ENCODE results near the gene KCNMB2.
"Not testable (repeated sequence)": the region's sequence is repeated elsewhere in the genome, so short reads cannot be mapped to it uniquely, and the experiment has no call there.

Gene KCNMB2

DNA sequence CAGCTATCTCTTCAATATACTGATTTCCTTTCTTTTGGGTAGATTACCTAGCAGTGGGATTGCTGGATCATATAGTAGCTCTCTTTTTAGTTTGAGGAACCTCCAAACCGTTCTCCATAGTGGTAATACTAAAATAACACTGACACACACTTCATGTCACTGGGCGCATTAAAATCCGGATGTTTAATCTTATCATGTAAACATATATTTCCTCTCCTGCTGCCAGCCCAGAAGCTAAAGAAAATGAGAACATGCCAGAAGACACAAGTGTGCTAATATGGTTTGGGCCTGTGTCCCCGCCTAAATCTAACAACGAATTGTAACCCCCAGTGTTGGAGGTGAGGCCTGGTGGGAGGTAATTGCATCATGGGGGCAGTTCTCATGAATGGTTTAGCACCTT, 23.6 kb upstream of the KCNMB2 start:
- no peak overlapping the region for H3K4me3 ChIP-seq (ENCODE audit: low read depth, low read length)
- DNase-seq (ENCODE audit: low read depth), result no peak
- TF ChIP-seq, protein P1, sequence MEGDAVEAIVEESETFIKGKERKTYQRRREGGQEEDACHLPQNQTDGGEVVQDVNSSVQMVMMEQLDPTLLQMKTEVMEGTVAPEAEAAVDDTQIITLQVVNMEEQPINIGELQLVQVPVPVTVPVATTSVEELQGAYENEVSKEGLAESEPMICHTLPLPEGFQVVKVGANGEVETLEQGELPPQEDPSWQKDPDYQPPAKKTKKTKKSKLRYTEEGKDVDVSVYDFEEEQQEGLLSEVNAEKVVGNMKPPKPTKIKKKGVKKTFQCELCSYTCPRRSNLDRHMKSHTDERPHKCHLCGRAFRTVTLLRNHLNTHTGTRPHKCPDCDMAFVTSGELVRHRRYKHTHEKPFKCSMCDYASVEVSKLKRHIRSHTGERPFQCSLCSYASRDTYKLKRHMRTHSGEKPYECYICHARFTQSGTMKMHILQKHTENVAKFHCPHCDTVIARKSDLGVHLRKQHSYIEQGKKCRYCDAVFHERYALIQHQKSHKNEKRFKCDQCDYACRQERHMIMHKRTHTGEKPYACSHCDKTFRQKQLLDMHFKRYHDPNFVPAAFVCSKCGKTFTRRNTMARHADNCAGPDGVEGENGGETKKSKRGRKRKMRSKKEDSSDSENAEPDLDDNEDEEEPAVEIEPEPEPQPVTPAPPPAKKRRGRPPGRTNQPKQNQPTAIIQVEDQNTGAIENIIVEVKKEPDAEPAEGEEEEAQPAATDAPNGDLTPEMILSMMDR (IDR thresholded peaks at IDR 0.05; ENCODE audit: control insufficient read depth, extremely low read depth, insufficient read depth), result no peak

DNA sequence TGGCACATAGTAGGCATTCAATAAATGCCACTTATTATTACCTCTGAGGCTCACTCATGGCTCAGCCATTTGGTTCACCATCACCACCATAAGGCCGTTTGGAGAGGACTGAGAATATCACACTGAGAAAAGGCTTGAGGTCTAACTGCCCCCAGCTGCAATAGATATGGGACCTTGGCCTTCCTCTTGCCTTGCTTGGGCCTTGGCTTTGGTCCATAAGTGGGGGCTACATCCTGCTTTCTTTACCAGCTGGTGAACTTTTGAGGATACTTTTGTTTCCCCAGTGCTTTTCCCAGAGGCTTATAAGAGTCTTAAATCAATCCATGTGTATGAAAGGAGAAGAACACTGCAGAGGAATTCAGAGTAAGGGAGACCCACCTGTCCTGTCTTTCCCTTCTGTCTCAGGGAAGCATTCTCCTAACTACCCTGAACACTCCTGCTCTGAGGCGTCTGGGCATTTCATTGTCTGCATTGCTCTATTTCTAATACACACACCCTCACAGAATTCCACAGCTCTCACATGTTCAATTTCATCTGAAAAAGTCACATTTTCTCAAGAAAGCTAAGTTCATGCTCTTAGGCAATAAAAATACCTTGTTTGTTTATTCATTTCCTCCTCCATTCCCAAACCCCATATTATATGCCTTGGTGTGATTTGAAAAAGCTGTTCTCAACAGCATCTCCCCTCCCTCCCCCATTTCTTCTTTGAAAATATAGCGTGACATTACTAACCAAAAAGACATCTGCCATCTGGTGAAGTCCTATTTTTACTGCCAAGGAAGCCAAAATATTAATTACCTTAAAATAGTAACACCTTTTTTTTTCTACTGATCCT, 22.5 kb upstream of the KCNMB2 start:
- no peak for DNase-seq (ENCODE audit: low read depth)
- no peak overlapping the region for H3K4me3 ChIP-seq (ENCODE audit: low read depth, low read length)
- TF ChIP-seq, protein P1 (IDR thresholded peaks at IDR 0.05; ENCODE audit: control insufficient read depth, extremely low read depth, insufficient read depth), result no peak

DNA sequence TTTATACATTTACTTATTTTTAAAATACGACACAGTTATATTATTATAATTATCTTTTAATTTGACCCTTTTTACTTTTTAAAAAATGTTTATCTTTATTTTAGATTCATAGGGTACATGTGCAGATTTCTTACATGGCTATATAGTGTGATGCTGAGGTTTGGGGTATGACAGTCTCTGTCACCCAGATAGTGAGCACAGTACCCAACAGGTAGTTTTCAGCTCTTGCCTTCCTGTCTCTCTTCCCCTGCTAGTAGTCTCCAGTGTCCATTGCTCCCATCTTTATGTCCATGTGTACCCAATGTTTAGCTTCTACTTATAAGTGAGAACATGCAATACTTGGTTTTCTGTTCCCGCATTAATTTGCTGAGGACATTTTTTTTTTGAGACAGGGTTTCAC, 21.8 kb upstream of the KCNMB2 start:
- H3K4me3 ChIP-seq (ENCODE audit: low read depth, low read length), result no peak overlapping the region
- DNase-seq (ENCODE audit: low read depth), result no peak
- TF ChIP-seq, protein P1 (IDR thresholded peaks at IDR 0.05; ENCODE audit: control insufficient read depth, extremely low read depth, insufficient read depth), result no peak

DNA sequence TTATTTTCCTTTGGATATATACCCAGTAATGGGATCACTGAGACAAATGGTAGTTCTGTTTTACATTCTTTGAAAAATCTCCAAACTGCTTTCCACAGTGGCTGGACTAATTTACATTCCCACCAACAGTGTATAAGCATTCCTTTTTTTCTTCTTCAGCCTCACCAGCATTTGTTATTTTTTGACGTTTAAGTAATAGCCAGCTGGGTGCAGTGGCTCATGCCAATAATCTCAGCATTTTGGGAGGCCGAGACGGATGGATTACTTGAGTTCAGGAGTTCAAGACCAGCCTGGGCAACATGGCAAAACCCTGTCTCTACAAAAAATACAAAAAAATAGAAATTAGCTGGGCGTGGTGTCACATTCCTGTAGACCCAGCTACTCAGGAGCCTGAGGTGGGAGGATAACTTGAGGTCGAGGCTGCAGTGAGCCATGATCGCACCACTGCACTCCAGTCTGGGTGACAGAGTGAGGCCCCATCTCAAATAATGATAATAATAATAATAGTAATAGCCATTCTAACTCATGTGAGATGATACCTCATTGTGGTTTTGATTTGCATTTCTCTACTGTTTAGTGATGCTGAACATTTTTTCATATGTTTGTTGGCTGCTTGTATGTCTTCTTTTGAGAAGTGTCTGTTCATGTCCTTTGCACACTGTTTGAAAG, 21.0 kb upstream of the KCNMB2 start:
- H3K4me3 ChIP-seq (ENCODE audit: low read depth, low read length), result not testable (repeated sequence)

DNA sequence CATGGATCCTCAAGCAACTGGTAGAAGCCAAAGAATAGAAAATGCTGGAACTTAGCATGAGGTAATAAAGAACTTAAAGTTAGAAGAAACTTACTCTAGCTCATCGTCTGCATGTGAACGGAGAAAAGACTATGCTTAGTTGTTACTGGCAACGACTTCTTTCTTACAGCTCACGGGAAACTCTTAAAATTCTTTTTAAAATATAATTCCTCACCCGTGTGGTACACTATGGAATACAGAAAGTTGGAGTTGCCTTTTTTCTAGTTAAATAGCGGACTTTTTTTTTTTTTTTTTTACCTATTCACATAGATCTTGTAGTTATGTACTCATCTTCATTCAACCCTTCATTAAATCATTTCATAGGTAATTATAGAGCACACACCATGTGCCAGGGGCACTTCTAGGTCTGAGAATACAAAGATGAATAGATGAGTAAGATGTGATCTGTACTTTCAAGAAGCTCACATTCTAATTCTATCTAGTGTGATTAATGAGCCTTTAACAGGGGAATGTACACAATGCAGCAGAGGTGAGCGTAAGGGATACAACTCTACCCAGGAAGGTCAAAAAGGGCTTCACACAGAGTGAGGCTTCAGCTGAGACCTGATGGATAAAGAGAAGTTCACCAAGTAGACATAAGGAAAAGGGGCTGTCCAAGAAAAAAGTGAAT, 18.4 kb upstream of the KCNMB2 start:
- no peak overlapping the region for H3K4me3 ChIP-seq (ENCODE audit: low read depth, low read length)
- DNase-seq (ENCODE audit: low read depth), result no peak

More for the DNA sequence above, 21.0 kb upstream of the KCNMB2 start:
- DNase-seq (ENCODE audit: low read depth), result not testable (repeated sequence)

DNA sequence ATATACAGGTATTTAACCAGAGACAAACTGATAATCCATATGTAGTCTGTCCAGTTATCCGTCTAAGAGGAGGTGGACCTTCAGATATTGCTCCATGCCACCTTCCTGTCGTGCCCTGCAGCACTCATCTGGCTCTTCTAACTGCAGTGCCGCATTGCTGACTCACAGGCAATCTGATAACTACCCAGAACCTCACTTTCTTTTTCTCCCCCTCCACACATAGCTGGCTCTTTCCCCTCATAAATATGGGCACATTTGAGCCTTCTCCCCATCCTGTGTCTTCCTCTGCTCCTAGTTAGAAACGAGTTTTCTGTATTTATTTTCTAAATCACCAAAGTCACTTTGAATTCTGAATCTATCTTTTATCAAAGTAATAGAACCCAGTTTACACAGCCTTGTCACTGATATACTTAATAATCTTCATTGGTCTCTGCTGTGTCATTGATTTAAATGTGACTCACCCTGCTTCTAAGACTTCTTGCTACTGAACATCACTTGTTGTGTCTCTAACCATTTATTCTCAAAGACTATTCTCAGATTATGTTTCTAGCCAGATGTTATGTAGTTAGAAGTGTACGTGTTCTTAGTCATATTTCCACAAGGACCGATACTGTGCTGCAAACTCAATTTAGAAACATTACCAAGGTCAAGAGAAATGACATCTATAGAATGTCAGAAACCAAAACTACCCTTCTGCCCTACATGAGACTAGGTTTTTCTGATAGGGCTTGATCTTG, 17.4 kb upstream of the KCNMB2 start:
- no peak overlapping the region for H3K4me3 ChIP-seq (ENCODE audit: low read depth, low read length)
- no peak for DNase-seq (ENCODE audit: low read depth)
- TF ChIP-seq, protein P1 (IDR thresholded peaks at IDR 0.05; ENCODE audit: control insufficient read depth, extremely low read depth, insufficient read depth), result no peak

More for the DNA sequence above, 18.4 kb upstream of the KCNMB2 start:
- TF ChIP-seq, protein P1 (IDR thresholded peaks at IDR 0.05; ENCODE audit: control insufficient read depth, extremely low read depth, insufficient read depth), result no peak
